GM12878 (cell line): ENCODE data around the gene TSHZ3. TPM values are rescaled to one million over a fixed set of nuclear protein-coding genes. Genes with fewer than 3 reads are reported as not detected.

ENCODE experiments used
- ATAC-seq: fragments of 200-7000 bp; cut with Tn5 transposase; 3 replicates; pipeline ENCODE4 v1.9.1; 2020; ENCODE audit warnings: mild to moderate bottlenecking, moderate library complexity
- BruUV-seq: library from RNA; stranded (reverse); fragments of 400-500 nt; replicated peaks from 2 replicates; lab custom pipeline; 2021; lab: Mats Ljungman, UMichigan
- CTCF ChIA-PET: fragments of 300-600 bp; sonication (Branson Sonifier 250); formaldehyde crosslinking; extraction: SDS; loops from one replicate; lab custom pipeline; 2021; ENCODE audit warnings: inconsistent platforms; lab: Yijun Ruan, JAX
- POLR2A ChIA-PET: fragments of 350-600 bp; formaldehyde crosslinking; extraction: SDS; loops from one replicate; lab custom pipeline; 2021; ENCODE audit warnings: inconsistent platforms; lab: Charles Lee
- RAD21 ChIA-PET: fragments of 300-600 bp; sonication (Branson Sonifier 250); formaldehyde crosslinking; loops from one replicate; lab custom pipeline; 2023; ENCODE audit warnings: antibody characterized with exemption; ENCODE audit not compliant: unreplicated experiment; lab: Charles Lee
- SMC1A ChIA-PET: fragments of 300-600 bp; sonication (Branson Sonifier 250); formaldehyde crosslinking; loops from one replicate; lab custom pipeline; 2023; ENCODE audit not compliant: unreplicated experiment, uncharacterized antibody; lab: Charles Lee
- DNase-seq: peaks from one replicate; pipeline ENCODE4 v3.0.0-alpha.2; 2011; ENCODE audit warnings: low read depth, low spot score
- FAIRE-seq: peaks from 3 replicates; lab custom pipeline; 2011; peaks lifted over from hg19 to GRCh38; lab: Jason Lieb, UNC
- H2AFZ ChIP-seq: 2 replicates; pipeline ENCODE4 v1.6.0; 2011; ENCODE audit warnings: low read depth, low read length, control low read depth; ENCODE audit not compliant: control insufficient read depth
- H3K27ac ChIP-seq: 2 replicates; pipeline ENCODE4 v1.5.1; 2011; ENCODE audit warnings: control low read depth; ENCODE audit not compliant: control insufficient read depth, insufficient read depth
- H3K27me3 ChIP-seq, 2 experiments: replicated peaks in 1 of 2; 2 replicates each; pipeline versions ENCODE4 v1.6.0 to v1.6.1; 2011; ENCODE audit warnings: low read length in 1 of 2; ENCODE audit not compliant: control insufficient read depth in 2 of 2, insufficient read depth in 2 of 2
- H3K36me3 ChIP-seq, 2 experiments: 2 replicates each; pipeline ENCODE4 v1.5.1; 2011; ENCODE audit warnings: low read length in 1 of 2; ENCODE audit not compliant: control insufficient read depth in 2 of 2, insufficient read depth in 2 of 2
- H3K4me1 ChIP-seq: 2 replicates; pipeline ENCODE4 v1.6.1; 2011; ENCODE audit warnings: mild to moderate bottlenecking, low read length, moderate library complexity, mixed read lengths; ENCODE audit not compliant: control insufficient read depth, insufficient read depth
- H3K4me2 ChIP-seq: 2 replicates; pipeline ENCODE4 v1.6.0; 2011; ENCODE audit warnings: control low read depth; ENCODE audit not compliant: control insufficient read depth, insufficient read depth
- H3K4me3 ChIP-seq: fragments of 200-600 bp; sonication (generic); 2 replicates; pipeline ENCODE4 v1.5.1; 2016
- H3K79me2 ChIP-seq: 2 replicates; pipeline ENCODE4 v1.6.0; 2011; ENCODE audit warnings: low read length; ENCODE audit not compliant: control insufficient read depth, insufficient read depth
- H3K9ac ChIP-seq: 2 replicates; pipeline ENCODE4 v1.8.0; 2011; ENCODE audit warnings: low read length, control low read depth, mixed read lengths; ENCODE audit not compliant: control insufficient read depth, insufficient read depth
- H3K9me3 ChIP-seq: replicated peaks from 3 replicates; pipeline ENCODE4 v1.5.1; 2011; ENCODE audit warnings: mild to moderate bottlenecking, low read length; ENCODE audit not compliant: control insufficient read depth, insufficient read depth
- H4K20me1 ChIP-seq: 2 replicates; pipeline ENCODE4 v1.6.0; 2011; ENCODE audit not compliant: control insufficient read depth, insufficient read depth
- BRCA1 ChIP-seq: IDR thresholded peaks from 2 replicates; pipeline ENCODE4 v1.6.1; 2011; ENCODE audit warnings: low read depth, low read length, improper control_type of control experiment
- CBX3 ChIP-seq: fragments of 200-600 bp; sonication (generic); IDR thresholded peaks from 2 replicates; pipeline ENCODE4 v1.6.1; 2016; ENCODE audit warnings: low read depth, borderline replicate concordance
- FOS ChIP-seq: IDR thresholded peaks from 3 replicates; pipeline ENCODE4 v1.6.1; 2011; ENCODE audit warnings: borderline replicate concordance; ENCODE audit not compliant: insufficient read length; ENCODE audit errors: extremely low read depth
- MEF2A ChIP-seq: IDR thresholded peaks from 2 replicates; pipeline ENCODE4 v1.6.1; 2011; ENCODE audit warnings: low read depth, mild to moderate bottlenecking, low read length, moderate library complexity; ENCODE audit not compliant: insufficient read depth
- RELA ChIP-seq: fragments of 450-650 bp; IDR thresholded peaks from 2 replicates; pipeline ENCODE4 v1.8.0; 2014; ENCODE audit warnings: borderline replicate concordance; ENCODE audit not compliant: partially characterized antibody
- TARDBP ChIP-seq: IDR thresholded peaks from 2 replicates; pipeline ENCODE4 v1.6.1; 2016; ENCODE audit warnings: borderline replicate concordance
- WRNIP1 ChIP-seq: IDR thresholded peaks from 2 replicates; pipeline ENCODE4 v1.6.1; 2011; ENCODE audit warnings: low read depth, low read length, improper control_type of control experiment, borderline replicate concordance
- YBX1 ChIP-seq: fragments of 450-650 bp; IDR thresholded peaks from 2 replicates; pipeline ENCODE4 v1.6.1; 2016; ENCODE audit warnings: antibody characterized with exemption
- ZNF384 ChIP-seq: IDR thresholded peaks from 2 replicates; pipeline ENCODE4 v1.6.1; 2012; ENCODE audit warnings: low read depth, mild to moderate bottlenecking, low read length, improper control_type of control experiment, borderline replicate concordance
- WGBS: methylation state at CpG from one replicate; pipeline ENCODE4 v1.1.6; 2016; ENCODE audit warnings: low lambda C conversion rate; ENCODE audit not compliant: insufficient replicate concordance, insufficient coverage; ENCODE audit errors: missing lambda C conversion rate; 5-methylcytosine and 5-hydroxymethylcytosine counted together
- in situ Hi-C: fragments of 300-500 bp; cut with MboI; formaldehyde crosslinking; loops from 9 replicates; pipeline ENCODE4 v1.14.3; 2018; ENCODE audit warnings: mixed read lengths
- intact Hi-C: fragments of 100-400 bp; cut with micrococcal nuclease; formaldehyde crosslinking; loops from one replicate; pipeline ENCODE4 v1.14.2; 2022; ENCODE audit not compliant: unreplicated experiment
- polyA plus RNA-seq, 11 experiments: library from polyadenylated mRNA; depleted of rRNA in 4 of 11; unstranded in 6 of 11; stranded (reverse) in 5 of 11; fragments of >200 nt; fragmentation: Nextera tagmentation in 4 of 11; fragmentation: Illumina TruSeq in 1 of 11; extraction: Ambion mirVana in 4 of 11; extraction: Trizol in 1 of 11; gene quantifications; 1 replicate in 1 of 11; 2 replicates in 10 of 11; pipeline versions ENCODE4 v1.2.1 to v1.2.3, GENCODE V29; 2011 to 2016; ENCODE audit warnings: inconsistent platforms in 2 of 11, missing spikeins in 2 of 11, low read depth in 1 of 11
- total RNA-seq, 4 experiments: library from RNA; depleted of rRNA in 3 of 4; stranded (reverse); fragments of >200 nt in 3 of 4; fragmentation: Illumina TruSeq in 1 of 4; extraction: Trizol in 1 of 4; gene quantifications; 2 replicates each; pipeline versions ENCODE4 v1.2.1 to v1.2.3, GENCODE V29; 2013 to 2021

Gene TSHZ3
- total and polyA plus RNA-seq, 10 of the 15 experiments (the other 5 are each of a cell fraction or from before 2014, with no cell fraction given): 0.23 TPM; not detected in 9

DNA sequence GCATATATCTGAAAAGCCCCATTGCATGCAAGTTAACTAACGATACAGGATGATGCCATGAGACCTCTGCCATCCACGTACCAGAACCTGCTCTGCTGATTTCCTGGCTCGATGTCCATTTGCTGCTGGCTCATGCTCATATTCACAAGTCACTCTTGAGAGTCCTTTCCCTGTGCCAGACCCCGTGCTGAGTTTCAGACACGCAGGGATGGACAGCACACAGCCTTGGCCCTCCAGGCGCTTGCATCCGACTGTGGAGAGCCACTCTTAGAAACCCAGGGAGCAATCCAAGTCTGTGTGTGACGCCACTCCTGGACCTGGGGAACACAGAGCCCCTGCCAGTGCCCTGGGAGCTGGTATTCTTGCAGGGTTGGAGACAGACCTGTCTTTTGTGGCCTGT is 37.6 kb upstream of the TSHZ3 start:
- no peak overlapping the region for H3K27ac ChIP-seq
- RAD21 ChIA-PET: no interaction called here
- no peak overlapping the region for H3K9ac ChIP-seq
- FAIRE-seq (no peak), ATAC-seq (no peak), DNase-seq (no peak)
- H3K4me2 ChIP-seq: no peak overlapping the region
- BruUV-seq: no TSS peak
- no peaks in the 10 kb centered on the region for H3K79me2 ChIP-seq
- CTCF ChIA-PET: no interaction called here
- no peak overlapping the region for H3K4me3 ChIP-seq
- SMC1A ChIA-PET: no interaction called here
- WGBS: 22% methylated on average over 8 of the region's 8 CpGs
- in situ Hi-C loops: no loop called here
- H3K36me3 ChIP-seq: no peaks in the 10 kb centered on the region
- intact Hi-C loops: no loop called here
- no peak overlapping the region for H2AFZ ChIP-seq
- TF ChIP-seq ZNF384 (no peak), MEF2A (no peak), WRNIP1 (no peak), BRCA1 (no peak), RELA (no peak)
- POLR2A ChIA-PET: no interaction called here
- no peaks in the 10 kb centered on the region for H3K9me3 ChIP-seq
- H3K27me3 ChIP-seq: no peaks in the 10 kb centered on the region
- H3K4me1 ChIP-seq: no peaks in the 10 kb centered on the region
- H4K20me1 ChIP-seq: no peaks in the 10 kb centered on the region

DNA sequence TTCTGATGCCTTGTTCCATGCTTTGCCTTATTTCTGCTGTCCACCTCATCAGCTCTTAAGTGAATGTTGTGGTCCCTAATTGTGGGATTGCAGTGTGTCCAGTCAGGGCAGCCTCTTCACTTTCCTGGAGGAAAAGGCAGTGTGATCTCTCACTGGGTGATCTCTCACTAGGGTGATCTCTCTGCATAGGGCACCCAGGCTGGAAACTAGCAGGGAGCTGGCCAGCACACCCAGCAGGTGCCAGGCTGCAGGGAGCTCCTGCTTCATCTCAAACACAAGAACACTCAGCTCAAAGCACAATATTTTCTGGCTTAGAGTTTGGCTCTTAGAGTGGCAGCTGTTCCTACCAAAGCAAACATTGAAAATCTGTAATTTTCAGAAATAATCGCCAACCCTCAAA is 36.5 kb upstream of the TSHZ3 start:
- CTCF ChIA-PET: no interaction called here
- Histone ChIP-seq H3K27me3 (no peaks in the 10 kb centered on the region), H3K9me3 (no peaks in the 10 kb centered on the region), H3K9ac (no peak overlapping the region), H3K4me2 (no peak overlapping the region), H3K36me3 (no peaks in the 10 kb centered on the region), H3K4me3 (no peak overlapping the region), H2AFZ (no peak overlapping the region), H4K20me1 (no peaks in the 10 kb centered on the region), H3K27ac (no peak overlapping the region), H3K79me2 (no peaks in the 10 kb centered on the region), H3K4me1 (no peaks in the 10 kb centered on the region)
- SMC1A ChIA-PET: no interaction called here
- ATAC-seq (no peak), FAIRE-seq (no peak), DNase-seq (no peak)
- no TSS peak for BruUV-seq
- RAD21 ChIA-PET: no interaction called here
- in situ Hi-C loops: no loop called here
- intact Hi-C loops: no loop called here
- TF ChIP-seq TARDBP (no peak), FOS (no peak), YBX1 (no peak), CBX3 (no peak)
- POLR2A ChIA-PET: no interaction called here
- 73% methylated on average over 1 of the region's 1 CpG for WGBS
